IPS-18a (cell line): Measurements from ENCODE around the gene KATNB1.

ENCODE experiments used
- H3K27ac ChIP-seq: one replicate; pipeline ENCODE4 v1.5.1; 2013; ENCODE audit warnings: low read length
- H3K27me3 ChIP-seq: one replicate; pipeline ENCODE4 v1.6.1; 2013; ENCODE audit warnings: mild to moderate bottlenecking, low read length; ENCODE audit not compliant: control insufficient read depth, insufficient read depth
- H3K36me3 ChIP-seq: one replicate; pipeline ENCODE4 v1.6.1; 2013; ENCODE audit warnings: low read depth, low read length; ENCODE audit not compliant: control insufficient read depth
- H3K4me1 ChIP-seq: one replicate; pipeline ENCODE4 v1.6.1; 2013; ENCODE audit warnings: low read depth, low read length; ENCODE audit not compliant: control insufficient read depth
- H3K4me3 ChIP-seq: one replicate; pipeline ENCODE4 v1.5.1; 2013; ENCODE audit warnings: low read length
- H3K9ac ChIP-seq: one replicate; pipeline ENCODE4 v1.6.1; 2013; ENCODE audit warnings: mild to moderate bottlenecking, low read length, moderate library complexity
- H3K9me3 ChIP-seq: one replicate; pipeline ENCODE4 v1.6.1; 2013; ENCODE audit warnings: low read depth, low read length; ENCODE audit not compliant: control insufficient read depth

KATNB1 gene, protein sequence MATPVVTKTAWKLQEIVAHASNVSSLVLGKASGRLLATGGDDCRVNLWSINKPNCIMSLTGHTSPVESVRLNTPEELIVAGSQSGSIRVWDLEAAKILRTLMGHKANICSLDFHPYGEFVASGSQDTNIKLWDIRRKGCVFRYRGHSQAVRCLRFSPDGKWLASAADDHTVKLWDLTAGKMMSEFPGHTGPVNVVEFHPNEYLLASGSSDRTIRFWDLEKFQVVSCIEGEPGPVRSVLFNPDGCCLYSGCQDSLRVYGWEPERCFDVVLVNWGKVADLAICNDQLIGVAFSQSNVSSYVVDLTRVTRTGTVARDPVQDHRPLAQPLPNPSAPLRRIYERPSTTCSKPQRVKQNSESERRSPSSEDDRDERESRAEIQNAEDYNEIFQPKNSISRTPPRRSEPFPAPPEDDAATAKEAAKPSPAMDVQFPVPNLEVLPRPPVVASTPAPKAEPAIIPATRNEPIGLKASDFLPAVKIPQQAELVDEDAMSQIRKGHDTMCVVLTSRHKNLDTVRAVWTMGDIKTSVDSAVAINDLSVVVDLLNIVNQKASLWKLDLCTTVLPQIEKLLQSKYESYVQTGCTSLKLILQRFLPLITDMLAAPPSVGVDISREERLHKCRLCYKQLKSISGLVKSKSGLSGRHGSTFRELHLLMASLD

GRCh38 chr16:57735755-57736418 is at the start of gene KATNB1:
KATNB1 (plus strand) TSS chr16:57735770; CDS start chr16:57737244, 1,474 bp downstream.
- Histone ChIP-seq H3K27me3 (no peaks in the 10 kb centered on the region), H3K27ac (peak within 1 kb of the TSS; percentile 96), H3K36me3 (no peaks in the 10 kb centered on the region), H3K9me3 (no peaks in the 10 kb centered on the region), H3K9ac (peak within 1 kb of the TSS; percentile 97), H3K4me1 (peaks cover 7% of the 10 kb centered on the region), H3K4me3 (peak within 1 kb of the TSS; percentile 91)

DNA sequence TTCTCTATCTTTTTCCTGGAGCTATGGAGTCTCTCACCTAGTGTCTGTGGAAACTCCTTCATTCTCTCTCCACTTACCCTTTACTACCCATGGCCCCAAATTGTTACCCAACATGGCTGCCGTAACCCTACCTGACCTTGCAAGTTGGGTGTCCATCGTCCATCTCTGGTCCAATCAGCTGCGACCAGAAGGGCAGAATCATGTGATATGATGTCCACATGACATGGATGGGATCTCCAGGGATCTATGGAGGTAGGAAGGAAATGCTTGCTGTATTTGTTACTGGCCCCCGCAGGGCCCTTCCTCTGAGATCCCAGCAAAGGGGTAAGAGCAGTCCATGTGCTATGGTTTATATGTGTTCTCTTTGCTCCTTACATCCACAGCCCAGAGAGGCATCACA is 49.0 kb upstream of the KATNB1 start:
- Histone ChIP-seq H3K4me3 (no peak overlapping the region), H3K27ac (no peak overlapping the region), H3K9me3 (no peaks in the 10 kb centered on the region), H3K36me3 (no peaks in the 10 kb centered on the region), H3K4me1 (no peaks in the 10 kb centered on the region), H3K27me3 (no peaks in the 10 kb centered on the region), H3K9ac (no peak overlapping the region)

- H3K4me3 ChIP-seq: no peak overlapping the region
- H3K4me1 ChIP-seq: no peaks in the 10 kb centered on the region
- H3K36me3 ChIP-seq: no peaks in the 10 kb centered on the region
- no peaks in the 10 kb centered on the region for H3K27me3 ChIP-seq
- no peaks in the 10 kb centered on the region for H3K9me3 ChIP-seq
- no peak overlapping the region for H3K27ac ChIP-seq
- no peak overlapping the region for H3K9ac ChIP-seq
Measured at GRCh38 chr16:57687363-57687929, 48.1 kb upstream of the KATNB1 start.

GRCh38 chr16:57688487-57688986 is 47.0 kb upstream of the KATNB1 start:
- Histone ChIP-seq H3K9ac (no peak overlapping the region), H3K9me3 (no peaks in the 10 kb centered on the region), H3K4me1 (no peaks in the 10 kb centered on the region), H3K27ac (no peak overlapping the region), H3K27me3 (no peaks in the 10 kb centered on the region), H3K4me3 (no peak overlapping the region), H3K36me3 (no peaks in the 10 kb centered on the region)

DNA sequence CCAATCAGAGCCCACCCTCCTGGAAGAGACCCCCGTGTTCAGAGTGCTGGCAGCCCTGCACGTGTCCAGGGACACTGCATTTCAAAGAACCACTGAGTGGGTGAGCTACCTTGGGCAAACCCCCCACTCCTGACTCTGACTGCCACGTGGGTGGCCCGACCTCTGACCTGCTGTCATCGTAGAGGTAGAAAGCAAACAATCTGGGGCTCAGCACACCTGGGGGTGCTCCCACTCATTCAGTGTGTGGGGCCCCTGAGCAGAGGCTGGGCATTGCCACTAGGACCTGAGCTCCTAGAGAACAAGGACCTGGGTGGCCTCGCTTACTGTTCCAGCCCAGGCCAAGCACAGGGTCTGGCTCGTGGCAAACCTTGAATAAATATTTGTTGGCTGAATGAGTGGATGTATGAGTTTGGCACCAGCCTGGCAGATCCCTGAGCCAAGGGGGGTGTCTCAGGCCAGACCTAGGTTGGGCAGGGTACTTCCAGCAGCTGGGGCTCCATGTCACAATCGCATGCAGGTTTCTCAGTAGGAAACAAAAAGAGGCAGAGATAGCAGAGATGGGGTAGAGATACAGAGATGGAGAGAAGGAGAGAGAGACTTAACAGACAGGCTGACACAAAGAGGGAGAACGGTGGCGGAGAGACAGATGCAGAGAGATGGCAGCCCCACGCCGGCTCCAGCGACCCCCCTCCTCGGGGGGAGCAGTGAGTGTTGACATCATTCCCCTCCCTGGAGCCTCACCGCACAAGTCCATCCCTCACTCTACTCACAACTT is 46.4 kb upstream of the KATNB1 start:
- Histone ChIP-seq H3K4me3 (no peak overlapping the region), H3K27ac (no peak overlapping the region), H3K9me3 (no peaks in the 10 kb centered on the region), H3K4me1 (no peaks in the 10 kb centered on the region), H3K9ac (no peak overlapping the region), H3K27me3 (no peaks in the 10 kb centered on the region), H3K36me3 (no peaks in the 10 kb centered on the region)

DNA sequence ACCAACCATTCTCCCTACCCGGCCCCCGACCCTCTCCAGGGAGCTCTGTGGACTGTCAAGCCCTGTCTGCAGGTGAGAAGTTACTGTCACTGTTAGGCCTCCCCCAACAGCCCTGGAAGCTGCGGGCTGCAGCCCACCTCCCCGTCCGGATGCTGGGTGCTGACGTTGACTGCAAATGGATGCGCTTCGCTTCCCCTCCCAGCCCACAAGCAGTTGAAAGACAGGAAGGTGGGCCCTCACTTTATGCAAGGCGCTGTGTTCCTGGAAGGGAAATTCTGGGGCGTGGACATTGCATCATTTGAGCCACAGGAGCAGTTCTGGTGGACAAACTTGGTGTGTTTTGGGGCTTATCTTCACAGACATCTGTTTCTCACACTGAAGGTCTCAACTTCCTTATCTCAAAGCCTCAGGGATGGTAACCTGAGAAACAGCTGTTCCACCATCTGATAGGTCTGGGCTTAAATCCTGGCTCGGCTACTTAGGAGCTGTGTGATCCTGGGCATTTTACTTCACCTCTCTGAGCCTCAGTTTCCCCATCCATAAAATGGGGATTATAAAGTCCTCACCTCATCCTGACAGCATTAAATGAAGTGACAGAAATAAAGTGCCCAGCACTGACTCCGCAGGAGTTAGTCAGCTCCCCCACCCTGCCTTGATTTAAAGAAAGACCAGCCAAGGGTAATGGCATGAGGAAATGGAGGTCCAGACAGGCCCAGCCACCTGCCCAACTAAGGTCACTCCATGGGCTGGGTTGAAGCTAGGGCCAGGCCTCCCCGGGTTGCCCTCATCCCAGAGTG is 45.6 kb upstream of the KATNB1 start:
- Histone ChIP-seq H3K4me3 (no peak overlapping the region), H3K9ac (no peak overlapping the region), H3K4me1 (no peaks in the 10 kb centered on the region), H3K27ac (no peak overlapping the region), H3K27me3 (no peaks in the 10 kb centered on the region), H3K9me3 (no peaks in the 10 kb centered on the region), H3K36me3 (no peaks in the 10 kb centered on the region)

GRCh38 chr16:57690782-57691471 is 44.6 kb upstream of the KATNB1 start:
- Histone ChIP-seq H3K4me3 (no peak overlapping the region), H3K9ac (no peak overlapping the region), H3K4me1 (no peaks in the 10 kb centered on the region), H3K9me3 (no peaks in the 10 kb centered on the region), H3K27ac (no peak overlapping the region), H3K36me3 (no peaks in the 10 kb centered on the region), H3K27me3 (no peaks in the 10 kb centered on the region)

- Histone ChIP-seq H3K9me3 (no peaks in the 10 kb centered on the region), H3K4me3 (no peak overlapping the region), H3K27me3 (no peaks in the 10 kb centered on the region), H3K27ac (no peak overlapping the region), H3K36me3 (no peaks in the 10 kb centered on the region), H3K9ac (no peak overlapping the region), H3K4me1 (no peaks in the 10 kb centered on the region)
Measured at GRCh38 chr16:57692636-57693035, 42.9 kb upstream of the KATNB1 start.

DNA sequence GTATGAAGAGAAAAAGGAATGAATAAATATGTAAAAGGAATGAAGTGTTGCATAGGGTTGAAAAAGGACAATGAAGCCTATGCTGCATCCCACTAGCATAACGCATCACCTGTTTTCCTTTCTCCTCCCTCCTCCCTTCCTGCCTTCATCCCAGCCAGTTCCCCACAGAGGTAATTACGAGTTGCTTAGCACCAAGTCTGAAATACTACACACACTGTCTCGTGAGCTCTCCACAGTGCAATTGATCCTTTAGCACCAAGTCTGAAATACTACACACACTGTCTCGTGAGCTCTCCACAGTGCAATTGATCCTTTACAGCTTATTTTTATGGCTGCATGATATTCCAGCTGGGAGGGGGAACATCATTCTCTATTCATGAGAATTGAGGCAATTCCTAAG is 42.0 kb upstream of the KATNB1 start:
- Histone ChIP-seq H3K9ac (no peak overlapping the region), H3K36me3 (no peaks in the 10 kb centered on the region), H3K4me3 (no peak overlapping the region), H3K27ac (no peak overlapping the region), H3K27me3 (no peaks in the 10 kb centered on the region), H3K4me1 (no peaks in the 10 kb centered on the region), H3K9me3 (no peaks in the 10 kb centered on the region)

DNA sequence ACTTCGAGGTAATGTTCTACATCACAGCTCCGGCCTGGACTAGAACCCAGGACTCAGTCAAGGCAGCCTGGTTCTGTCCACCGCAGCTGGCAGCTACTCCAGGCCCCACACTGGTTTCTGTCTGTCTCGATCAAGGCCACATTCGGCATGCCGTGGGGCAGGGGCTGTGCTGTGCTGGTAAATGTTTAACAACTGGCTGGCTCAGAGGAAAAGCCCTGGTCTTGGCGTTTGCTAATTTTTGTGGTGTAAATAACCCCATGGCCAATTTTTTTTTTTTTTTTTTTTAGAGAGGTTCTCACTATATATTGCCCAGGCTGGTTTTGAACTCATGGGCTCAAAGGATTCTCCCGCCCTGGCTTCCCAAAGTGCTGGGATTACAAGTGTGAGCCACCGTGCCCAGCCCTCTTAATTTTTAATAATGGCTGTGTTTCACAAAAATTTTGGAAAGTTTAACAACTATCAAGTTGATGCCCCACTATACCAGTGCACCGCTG is 41.3 kb upstream of the KATNB1 start:
- Histone ChIP-seq H3K9me3 (no peaks in the 10 kb centered on the region), H3K27me3 (no peaks in the 10 kb centered on the region), H3K4me3 (no peak overlapping the region), H3K4me1 (no peaks in the 10 kb centered on the region), H3K36me3 (no peaks in the 10 kb centered on the region), H3K9ac (no peak overlapping the region), H3K27ac (no peak overlapping the region)
